Measurements from ENCODE around the gene CORO1C. TPM values are rescaled to one million over a fixed set of nuclear protein-coding genes. Genes with fewer than 3 reads are reported as not detected.

CORO1C gene
- total RNA-seq, 2 donors from 2014 or later: 35.6 to 38.3 TPM

DNA sequence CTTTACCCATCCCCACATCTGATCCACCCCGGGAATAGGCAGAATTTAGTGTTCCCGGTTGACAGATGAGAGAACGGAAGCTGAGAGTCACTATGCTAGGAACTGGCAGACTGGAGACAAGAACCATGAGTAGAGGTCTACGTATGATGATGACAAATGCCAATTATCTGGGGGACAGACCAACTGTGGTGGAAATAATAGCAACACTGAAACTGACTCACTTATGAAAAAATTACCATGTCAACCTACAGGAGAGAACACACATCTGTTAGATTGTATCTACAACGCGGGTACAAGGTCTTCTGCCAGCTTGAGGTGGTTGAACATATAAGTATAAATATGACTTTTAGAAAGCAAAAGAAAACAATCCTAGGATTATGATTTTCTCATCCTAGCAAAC is 82.2 kb downstream of the CORO1C start:
- Mint-ChIP-seq H3K27ac (peak overlapping the region; percentile 83), H3K4me1 (ENCODE audit: low read depth) (peaks cover 62% of the 10 kb centered on the region), H3K36me3 (ENCODE audit: insufficient read depth in 2 of 2) (peaks cover 0 to 3% of the 10 kb centered on the region in 2 donors), H3K9me3 (no peaks in the 10 kb centered on the region), H3K27me3 (ENCODE audit: low read depth) (no peaks in the 10 kb centered on the region), H3K4me3 (peak overlapping the region in 1 of 2 donors; percentile 19)
- ATAC-seq (replicated peaks in 1 of 2) (peak; percentile 62 to 78), DNase-seq (no peak)

DNA sequence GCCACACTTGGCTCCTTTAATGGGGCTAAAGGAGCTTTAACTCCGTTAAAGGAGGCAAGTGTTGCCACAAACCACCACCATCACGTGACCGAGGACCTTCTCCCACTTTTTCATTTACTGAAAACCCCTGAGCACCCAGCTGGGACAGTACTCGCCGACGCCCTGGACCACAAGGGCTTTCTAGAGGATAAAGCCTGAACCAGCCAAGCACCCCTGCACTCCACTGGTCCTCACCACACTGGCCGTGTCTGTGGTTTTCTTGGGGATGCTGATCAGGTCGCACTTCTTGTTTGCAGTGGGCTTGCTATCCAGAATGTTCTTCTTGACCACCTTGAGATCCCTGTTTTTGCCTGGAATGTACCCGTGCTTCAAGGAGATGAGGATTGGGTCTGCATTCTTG is 82.9 kb downstream of the CORO1C start:
- Mint-ChIP-seq H3K4me3 (no peak overlapping the region), H3K27ac (no peak overlapping the region), H3K4me1 (ENCODE audit: low read depth) (peaks cover 61% of the 10 kb centered on the region), H3K36me3 (ENCODE audit: insufficient read depth in 2 of 2) (peaks cover 0 to 3% of the 10 kb centered on the region in 2 donors), H3K27me3 (ENCODE audit: low read depth) (no peaks in the 10 kb centered on the region), H3K9me3 (no peaks in the 10 kb centered on the region)
- DNase-seq: no peak
- ATAC-seq (replicated peaks in 1 of 2): no peak

DNA sequence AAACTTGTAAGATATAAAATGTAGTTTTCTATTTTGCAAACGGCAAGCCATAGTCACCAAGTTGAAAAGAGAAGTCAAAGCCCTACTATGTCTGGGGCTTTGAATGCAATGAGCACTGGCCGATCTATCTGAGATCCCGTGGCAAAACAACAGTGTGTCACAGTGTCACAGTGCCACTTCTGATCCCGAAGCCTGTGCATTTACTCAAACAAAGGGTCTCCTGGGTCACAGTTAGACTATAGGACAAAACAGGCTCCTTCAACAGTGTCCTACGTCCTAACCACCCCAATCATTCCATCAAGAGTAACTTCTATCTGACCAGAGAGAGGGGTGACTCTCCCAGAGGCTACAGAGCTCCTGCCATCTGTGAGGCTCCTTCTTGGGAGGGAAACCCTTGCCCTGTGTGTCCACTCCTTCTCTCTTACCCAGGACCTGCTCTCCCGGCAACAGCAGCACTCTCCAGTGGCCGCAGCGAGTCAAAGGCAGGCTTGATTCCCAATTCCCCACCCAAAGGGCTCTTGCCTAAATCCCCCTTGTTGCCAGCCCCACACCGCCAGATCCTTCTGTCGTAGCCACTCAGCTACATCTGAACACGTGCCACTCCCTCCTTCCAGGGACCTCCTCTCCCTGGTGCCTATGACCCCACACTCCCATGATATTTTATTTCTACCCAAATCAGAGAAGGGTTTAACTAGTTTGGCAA is 83.6 kb downstream of the CORO1C start:
- Mint-ChIP-seq H3K9me3 (no peaks in the 10 kb centered on the region), H3K36me3 (ENCODE audit: insufficient read depth in 2 of 2) (peaks cover 0 to 3% of the 10 kb centered on the region in 2 donors), H3K4me3 (no peak overlapping the region), H3K27me3 (ENCODE audit: low read depth) (no peaks in the 10 kb centered on the region), H3K4me1 (ENCODE audit: low read depth) (peaks cover 54% of the 10 kb centered on the region), H3K27ac (no peak overlapping the region)
- ATAC-seq (replicated peaks in 1 of 2): no peak
- DNase-seq: no peak

DNA sequence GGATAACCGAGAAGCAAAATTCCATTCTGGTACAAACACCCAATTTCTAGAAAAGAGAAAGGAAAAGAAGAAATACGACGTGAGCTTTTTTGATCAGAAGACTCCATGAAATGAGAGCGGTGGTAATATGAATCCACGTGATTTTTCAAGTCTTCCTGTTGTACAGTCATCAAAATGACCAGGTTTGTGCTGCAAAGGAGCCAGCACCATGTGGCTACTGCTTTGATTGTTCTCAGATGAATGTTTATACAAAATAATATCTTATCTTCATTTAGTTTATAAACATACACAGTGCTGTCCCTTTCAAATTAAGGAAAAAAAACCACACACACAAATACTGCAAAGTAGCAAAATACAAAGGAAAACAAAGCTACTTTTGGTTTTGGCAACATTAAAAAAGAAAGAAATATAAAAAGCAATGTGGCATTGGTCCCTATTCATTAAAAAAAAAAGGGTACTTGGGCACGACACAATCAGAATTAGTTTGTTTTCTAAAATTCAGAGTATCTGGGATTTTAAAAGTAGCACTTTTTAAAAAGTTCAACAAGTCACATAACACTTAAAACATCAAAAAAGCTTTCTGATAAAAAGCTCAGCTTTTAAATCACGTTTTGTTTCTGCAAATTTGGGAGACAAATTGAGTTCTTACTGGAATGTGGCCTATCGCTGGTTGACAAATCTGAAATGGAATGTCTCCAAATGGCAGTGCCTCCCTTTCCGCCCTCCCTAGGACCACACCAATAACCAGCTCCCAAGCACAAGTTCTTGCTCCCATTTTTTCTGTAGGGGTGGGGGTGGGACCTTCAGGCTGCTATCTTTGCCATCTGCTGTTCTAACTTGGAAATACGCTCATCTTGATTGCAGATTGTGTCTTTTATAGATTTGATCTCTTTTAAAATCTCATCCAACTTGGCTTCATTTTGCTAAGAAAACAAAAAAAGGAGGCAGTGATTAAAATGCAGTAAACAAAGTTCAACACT is 84.4 kb downstream of the CORO1C start:
- H3K27me3 Mint-ChIP-seq (ENCODE audit: low read depth): no peaks in the 10 kb centered on the region
- peak overlapping the region; percentile 56 to 81 for H3K4me3 Mint-ChIP-seq
- DNase-seq (no peak), ATAC-seq (replicated peaks in 1 of 2) (peak; percentile 40 to 49)
- H3K4me1 Mint-ChIP-seq (ENCODE audit: low read depth): peaks cover 49% of the 10 kb centered on the region
- H3K27ac Mint-ChIP-seq: peak overlapping the region; percentile 86
- H3K36me3 Mint-ChIP-seq (ENCODE audit: insufficient read depth in 2 of 2): peaks cover 0 to 3% of the 10 kb centered on the region in 2 donors
- no peaks in the 10 kb centered on the region for H3K9me3 Mint-ChIP-seq

DNA sequence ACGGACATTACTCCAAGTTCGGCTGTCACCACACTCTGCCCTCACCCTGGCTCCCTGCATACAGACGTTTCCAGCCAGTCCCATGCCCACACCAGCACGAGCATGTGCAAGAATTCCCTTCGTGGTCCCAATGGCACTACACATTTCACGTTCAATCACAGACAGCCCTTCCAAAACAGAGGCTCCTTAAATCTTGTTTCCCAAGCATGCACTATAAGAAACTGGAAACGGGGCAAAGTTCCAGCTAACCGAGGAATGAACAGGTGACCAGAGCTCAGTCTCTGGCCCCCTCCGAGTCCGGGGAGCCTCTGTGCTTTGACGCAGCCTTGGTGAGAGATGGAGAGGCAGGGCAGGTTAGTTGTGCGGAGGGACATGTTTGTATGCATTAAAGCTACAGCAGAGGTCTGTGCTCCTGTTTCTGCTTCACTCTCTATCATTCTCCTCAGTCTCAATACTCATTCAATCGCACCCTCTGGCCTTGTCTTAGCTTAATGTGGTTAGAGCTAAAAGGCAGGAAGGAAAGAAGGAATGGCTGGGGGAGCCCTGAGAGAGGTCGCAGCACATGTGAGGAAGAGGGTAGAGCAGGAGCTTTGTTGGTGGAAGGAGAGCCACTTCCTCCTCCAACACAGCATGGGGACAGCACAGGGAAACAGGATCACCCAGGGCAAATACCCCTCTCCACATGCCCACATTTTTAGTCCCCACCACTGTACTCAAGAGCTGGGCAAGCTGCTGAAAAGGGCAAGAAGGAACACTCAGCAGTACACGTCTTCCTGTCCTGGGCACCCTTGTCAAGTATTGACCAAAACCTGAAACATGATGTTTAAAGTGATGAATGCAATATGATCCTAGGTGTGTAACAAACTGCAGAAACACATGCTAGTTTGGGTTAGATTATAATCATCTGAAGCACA is 85.4 kb downstream of the CORO1C start:
- Mint-ChIP-seq H3K27ac (peak overlapping the region; percentile 86), H3K27me3 (ENCODE audit: low read depth) (no peaks in the 10 kb centered on the region), H3K36me3 (ENCODE audit: insufficient read depth in 2 of 2) (no peaks in the 10 kb centered on the region), H3K4me1 (ENCODE audit: low read depth) (peaks cover 44% of the 10 kb centered on the region), H3K4me3 (peak overlapping the region; percentile 56 to 81), H3K9me3 (no peaks in the 10 kb centered on the region)
- DNase-seq: no peak
- peak; percentile 29 to 35 for ATAC-seq (replicated peaks in 1 of 2)

DNA sequence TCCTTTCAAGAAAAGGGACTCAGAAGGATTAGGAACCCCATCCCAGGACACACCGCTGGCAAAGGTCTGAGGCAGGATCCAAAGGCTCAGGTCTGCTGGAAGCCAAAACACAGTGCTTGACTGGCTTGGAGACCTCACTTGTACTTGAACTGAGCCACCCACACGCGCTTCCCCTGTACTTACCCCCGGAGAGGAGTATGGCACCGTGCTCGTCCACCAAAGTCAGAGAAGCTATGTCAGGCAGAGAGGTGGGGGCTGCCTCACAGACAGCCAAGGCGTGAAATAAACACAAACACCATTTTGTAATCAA is 86.6 kb downstream of the CORO1C start:
- Mint-ChIP-seq H3K27ac (no peak overlapping the region), H3K4me1 (ENCODE audit: low read depth) (peaks cover 49% of the 10 kb centered on the region), H3K27me3 (ENCODE audit: low read depth) (no peaks in the 10 kb centered on the region), H3K4me3 (no peak overlapping the region), H3K36me3 (ENCODE audit: insufficient read depth in 2 of 2) (no peaks in the 10 kb centered on the region), H3K9me3 (no peaks in the 10 kb centered on the region)
- no peak for DNase-seq
- no peak for ATAC-seq (replicated peaks in 1 of 2)

DNA sequence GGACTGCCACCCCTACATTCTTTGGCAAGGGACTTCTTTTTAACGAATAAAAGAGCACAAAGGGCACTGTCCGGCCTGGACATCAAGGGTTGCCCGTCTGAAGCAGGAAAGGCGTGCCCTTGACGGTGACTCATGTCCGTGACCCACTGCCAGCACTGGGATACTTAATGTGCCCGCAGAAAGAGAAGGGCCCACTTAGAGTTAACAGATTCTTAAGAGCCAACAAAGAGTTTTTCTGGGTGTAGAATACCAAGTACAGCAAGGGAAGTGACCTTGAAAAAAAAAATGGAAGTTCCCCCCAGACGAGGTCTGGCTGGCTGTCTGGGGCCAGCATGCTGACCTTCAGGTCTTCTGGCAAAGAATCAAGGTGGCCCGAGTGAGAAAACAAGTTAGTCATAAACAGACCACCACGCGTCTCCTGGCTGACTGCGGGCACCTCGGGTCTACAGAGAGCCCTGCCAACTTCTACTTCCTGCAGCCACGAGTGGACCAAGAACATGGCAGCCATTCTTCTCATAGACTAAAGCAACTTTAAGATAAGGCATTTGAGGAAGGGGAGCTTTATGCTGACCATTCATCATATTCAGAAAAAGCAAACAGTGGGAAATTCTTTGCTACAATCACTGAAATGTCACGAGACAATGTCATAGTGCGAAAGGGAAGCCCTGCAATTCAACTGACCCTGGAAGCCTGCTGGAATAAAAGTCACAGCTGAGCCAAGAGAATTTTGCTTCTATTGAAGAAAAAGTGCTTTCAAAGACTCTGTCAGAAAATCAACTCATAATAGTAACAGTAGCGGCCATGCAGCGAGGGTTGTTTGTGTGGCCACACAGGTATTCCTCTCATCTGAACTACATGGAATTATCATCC is 87.1 kb downstream of the CORO1C start:
- no peak overlapping the region for H3K4me3 Mint-ChIP-seq
- no peaks in the 10 kb centered on the region for H3K9me3 Mint-ChIP-seq
- no peaks in the 10 kb centered on the region for H3K27me3 Mint-ChIP-seq (ENCODE audit: low read depth)
- no peak overlapping the region for H3K27ac Mint-ChIP-seq
- DNase-seq: no peak
- no peaks in the 10 kb centered on the region for H3K36me3 Mint-ChIP-seq (ENCODE audit: insufficient read depth in 2 of 2)
- no peak for ATAC-seq (replicated peaks in 1 of 2)
- H3K4me1 Mint-ChIP-seq (ENCODE audit: low read depth): peaks cover 43% of the 10 kb centered on the region

DNA sequence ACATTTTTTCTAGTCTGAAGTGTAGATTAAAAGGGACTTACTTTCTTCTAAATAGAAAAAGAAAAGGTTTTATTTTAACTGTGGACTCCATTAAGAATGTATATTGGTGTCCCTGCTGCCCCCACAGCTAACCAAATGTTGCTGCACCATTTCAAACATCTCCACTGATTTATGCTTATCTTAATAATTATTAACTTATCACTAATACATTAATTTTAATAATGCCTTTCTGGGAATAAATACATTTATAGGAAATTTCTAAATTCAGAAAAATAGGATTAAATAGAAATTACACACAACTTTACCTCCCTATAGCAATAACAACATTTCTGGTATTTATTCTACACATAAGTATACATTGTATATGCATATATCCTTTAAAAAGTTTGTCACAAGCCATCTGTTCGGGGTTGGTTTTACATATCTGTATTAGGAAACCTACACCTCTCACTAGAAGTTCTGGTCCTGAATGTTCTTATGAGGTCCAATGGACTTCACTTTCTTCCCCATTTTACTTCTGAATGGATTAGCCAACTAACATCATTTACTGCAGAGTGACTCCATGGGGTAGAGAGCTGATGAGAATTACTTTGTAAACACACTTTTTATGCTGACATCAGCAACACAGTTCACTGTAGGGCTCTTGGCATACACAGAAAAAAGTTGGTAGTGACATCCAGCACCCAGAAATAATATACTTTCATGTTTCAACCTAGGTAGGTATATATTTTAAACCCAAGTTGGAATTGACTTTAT is 88.2 kb downstream of the CORO1C start:
- H3K9me3 Mint-ChIP-seq: no peaks in the 10 kb centered on the region
- peaks cover 36% of the 10 kb centered on the region for H3K4me1 Mint-ChIP-seq (ENCODE audit: low read depth)
- no peaks in the 10 kb centered on the region for H3K27me3 Mint-ChIP-seq (ENCODE audit: low read depth)
- no peak overlapping the region for H3K27ac Mint-ChIP-seq
- no peaks in the 10 kb centered on the region for H3K36me3 Mint-ChIP-seq (ENCODE audit: insufficient read depth in 2 of 2)
- ATAC-seq (replicated peaks in 1 of 2): no peak
- DNase-seq: no peak
- no peak overlapping the region for H3K4me3 Mint-ChIP-seq

DNA sequence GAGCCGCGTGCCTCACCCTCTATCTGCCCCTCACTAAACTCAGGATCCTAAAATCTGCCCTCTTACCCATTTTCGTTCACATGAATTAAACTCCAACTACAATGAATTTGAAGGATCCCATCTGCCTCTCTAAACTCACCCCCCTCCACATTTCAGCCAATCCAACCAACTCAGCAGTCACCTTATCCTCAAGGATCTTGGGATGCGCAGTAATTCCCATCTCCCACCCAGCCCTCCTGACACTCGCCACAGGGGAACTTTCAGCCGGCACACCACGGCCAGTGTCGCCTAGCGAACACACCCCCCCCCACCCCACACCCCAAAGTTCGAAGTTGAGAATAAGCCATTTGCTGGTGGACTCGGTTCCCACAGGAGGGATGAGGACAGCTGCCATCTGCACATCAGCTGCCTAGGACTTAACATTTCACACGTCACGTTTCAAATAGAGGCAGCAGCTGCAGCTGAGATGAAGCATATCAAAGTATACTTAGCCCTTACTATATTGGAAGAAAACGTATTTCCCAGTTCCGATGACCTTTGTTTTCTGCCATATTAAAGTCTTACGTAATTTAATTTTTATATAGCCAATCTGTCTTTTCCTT is 88.9 kb downstream of the CORO1C start:
- ATAC-seq (replicated peaks in 1 of 2): no peak
- no peaks in the 10 kb centered on the region for H3K27me3 Mint-ChIP-seq (ENCODE audit: low read depth)
- peaks cover 34% of the 10 kb centered on the region for H3K4me1 Mint-ChIP-seq (ENCODE audit: low read depth)
- no peaks in the 10 kb centered on the region for H3K36me3 Mint-ChIP-seq (ENCODE audit: insufficient read depth in 2 of 2)
- DNase-seq: no peak
- H3K4me3 Mint-ChIP-seq: no peak overlapping the region
- H3K27ac Mint-ChIP-seq: no peak overlapping the region
- H3K9me3 Mint-ChIP-seq: no peaks in the 10 kb centered on the region

DNA sequence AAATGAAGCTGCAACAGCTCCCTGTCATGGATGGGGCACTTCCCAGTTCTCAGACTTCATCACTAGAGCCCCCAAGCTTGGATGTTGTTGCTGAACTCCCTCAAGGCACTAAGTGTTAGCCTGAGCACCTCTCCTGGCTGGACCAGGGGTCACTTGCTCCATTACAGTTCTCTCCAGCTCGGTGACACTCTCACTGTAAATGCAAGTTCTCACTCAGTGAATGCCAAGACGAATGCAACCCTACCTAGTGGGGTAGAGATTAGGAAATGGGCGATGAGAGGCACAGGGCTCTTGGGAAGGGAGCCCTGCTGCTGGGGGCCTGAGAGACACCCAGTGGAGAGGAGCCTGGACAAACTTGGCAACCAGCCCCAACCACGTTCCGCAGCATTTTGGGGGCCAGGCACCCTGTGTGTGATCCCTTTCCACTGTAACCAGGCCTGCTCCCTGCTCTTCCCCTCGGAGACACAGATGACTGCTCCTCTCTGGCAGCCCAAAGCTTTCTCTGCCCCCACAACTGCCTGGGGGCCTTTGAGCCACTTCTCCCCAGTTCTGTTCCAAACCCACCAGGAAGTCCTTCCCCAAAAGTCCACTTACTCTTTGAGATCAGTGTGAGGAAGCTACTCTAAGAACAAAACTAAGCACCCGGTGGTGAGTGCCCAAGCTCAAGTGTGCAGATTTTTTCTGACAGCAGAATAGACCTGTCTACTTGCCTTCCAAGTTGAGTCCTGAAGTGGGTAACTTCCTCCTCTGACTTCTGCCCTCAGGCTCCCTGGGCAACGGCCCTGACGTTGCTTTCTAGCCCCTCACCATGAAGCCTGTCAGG is 89.7 kb downstream of the CORO1C start:
- H3K4me3 Mint-ChIP-seq: no peak overlapping the region
- H3K27me3 Mint-ChIP-seq (ENCODE audit: low read depth): no peaks in the 10 kb centered on the region
- no peak for ATAC-seq (replicated peaks in 1 of 2)

More for the DNA sequence above, 89.7 kb downstream of the CORO1C start:
- Mint-ChIP-seq H3K9me3 (no peaks in the 10 kb centered on the region), H3K4me1 (ENCODE audit: low read depth) (peaks cover 32% of the 10 kb centered on the region), H3K27ac (no peak overlapping the region), H3K36me3 (ENCODE audit: insufficient read depth in 2 of 2) (no peaks in the 10 kb centered on the region)
- DNase-seq: no peak
